HG03457 (cell line): ENCODE results near the gene RAD51B.

ENCODE experiments used
- ATAC-seq: cut with Tn5 transposase; IDR thresholded peaks from one replicate; pipeline ENCODE4 v1.9.1; 2021; ENCODE audit warnings: moderate number of reproducible peaks; ENCODE audit not compliant: unreplicated experiment

Gene RAD51B

DNA sequence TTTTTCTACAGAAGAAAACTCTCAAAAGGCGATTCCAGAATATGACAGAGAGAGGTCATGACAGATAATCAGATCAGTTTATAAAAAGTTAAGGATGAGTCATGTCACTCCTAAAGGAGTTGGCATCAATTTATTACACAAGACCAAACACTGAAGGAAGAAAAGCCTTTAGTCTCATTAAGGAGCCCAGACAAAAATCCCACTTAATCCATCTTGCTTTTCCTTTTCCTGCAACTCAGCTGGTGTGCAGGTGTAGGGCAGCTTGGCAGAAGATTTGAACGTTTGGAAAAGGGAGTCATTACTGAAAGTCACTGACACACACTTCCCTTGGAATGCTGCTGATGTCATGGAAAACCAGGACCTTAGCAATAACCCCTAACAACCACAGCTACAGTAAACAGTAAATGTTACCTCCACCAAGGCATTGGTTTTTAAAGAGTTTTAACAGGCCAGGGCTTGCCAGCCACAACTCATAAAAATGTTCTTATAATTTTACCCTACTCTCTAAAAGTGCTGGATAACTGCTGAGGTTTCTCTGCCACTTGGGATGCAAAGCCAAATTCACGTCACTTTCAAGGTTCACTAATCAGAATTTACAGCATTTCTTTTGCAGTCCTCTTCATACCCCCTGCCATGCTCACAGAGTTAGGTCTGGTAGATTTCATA, 320.6 kb downstream of the RAD51B start:
- no peak for ATAC-seq

DNA sequence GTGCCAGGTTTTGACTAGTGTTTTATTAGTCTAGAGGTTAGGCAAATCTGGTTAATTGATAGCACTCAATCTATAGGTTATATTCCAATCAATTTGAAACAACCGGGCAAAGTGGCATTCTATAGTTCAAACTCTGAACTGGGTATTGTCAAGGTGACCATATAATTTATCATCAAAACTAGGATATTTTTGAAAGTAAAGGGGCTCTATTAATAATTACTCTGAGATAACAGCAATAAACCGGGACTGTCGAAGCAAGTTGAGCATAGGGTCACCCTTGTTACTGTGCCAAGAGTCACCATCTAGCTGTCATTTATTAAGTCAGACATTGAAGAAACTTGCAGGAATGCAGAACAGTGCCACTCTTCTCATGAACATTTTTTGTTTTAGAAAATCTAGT, 321.2 kb downstream of the RAD51B start:
- no peak for ATAC-seq

DNA sequence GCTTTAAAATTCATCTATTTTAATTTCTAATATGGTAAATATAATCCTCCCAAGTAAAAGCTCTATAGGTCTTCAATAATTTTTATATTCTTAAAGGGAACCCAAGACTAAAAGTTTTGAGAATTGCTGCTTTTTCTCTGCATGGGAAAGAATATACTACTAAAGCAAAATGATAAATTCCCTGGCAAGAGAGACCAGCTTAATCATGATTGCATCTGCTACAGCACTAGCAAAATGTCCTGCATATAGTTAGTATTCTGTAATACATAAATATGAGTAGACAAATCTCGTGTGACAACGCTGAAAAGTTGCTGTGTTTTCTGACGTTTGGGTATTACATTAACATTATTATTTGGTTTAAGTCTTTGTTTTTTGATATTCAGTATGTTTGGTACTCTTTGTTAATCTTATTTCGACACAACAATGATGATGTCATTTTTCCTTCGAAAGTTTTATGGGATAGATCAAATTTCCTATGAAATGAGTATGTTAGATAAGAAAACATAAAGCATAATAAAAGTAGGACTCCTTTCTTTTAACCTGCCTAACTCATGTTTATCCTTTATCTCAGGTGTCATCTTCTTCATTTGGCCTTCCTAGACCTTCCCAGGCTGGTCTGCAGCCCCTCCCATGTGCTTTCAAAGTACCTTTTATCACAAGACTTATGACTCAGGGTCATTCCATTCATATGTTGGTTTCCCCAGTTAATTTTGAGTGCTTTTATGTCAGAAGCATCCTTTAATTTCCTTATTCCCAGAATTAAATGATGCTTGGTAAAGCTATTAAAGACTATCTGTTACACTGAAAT, 321.9 kb downstream of the RAD51B start:
- no peak for ATAC-seq

DNA sequence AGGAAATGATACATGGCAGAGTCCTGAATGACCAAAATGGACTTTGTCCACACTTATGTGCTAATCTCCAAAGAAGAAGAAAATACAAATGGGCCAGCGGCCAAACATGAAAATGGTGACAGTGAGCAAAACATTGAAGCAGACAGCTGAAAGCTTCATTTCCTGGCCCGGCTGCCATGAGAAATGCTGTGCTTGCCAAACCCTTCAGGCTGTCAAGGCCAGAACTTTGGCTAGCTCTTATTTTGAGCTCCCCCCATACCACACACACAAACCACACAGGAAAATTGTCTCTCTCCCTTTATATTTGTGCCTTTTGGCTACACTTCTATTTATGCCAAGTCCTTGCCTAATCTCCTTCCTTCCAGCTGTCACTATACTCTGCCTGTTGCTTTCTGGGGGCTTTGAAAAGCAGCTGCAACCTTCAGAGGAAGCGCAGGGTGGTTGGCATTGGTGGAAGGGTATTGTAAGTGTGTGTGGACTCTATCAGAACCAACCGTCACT, 323.8 kb downstream of the RAD51B start:
- no peak for ATAC-seq

DNA sequence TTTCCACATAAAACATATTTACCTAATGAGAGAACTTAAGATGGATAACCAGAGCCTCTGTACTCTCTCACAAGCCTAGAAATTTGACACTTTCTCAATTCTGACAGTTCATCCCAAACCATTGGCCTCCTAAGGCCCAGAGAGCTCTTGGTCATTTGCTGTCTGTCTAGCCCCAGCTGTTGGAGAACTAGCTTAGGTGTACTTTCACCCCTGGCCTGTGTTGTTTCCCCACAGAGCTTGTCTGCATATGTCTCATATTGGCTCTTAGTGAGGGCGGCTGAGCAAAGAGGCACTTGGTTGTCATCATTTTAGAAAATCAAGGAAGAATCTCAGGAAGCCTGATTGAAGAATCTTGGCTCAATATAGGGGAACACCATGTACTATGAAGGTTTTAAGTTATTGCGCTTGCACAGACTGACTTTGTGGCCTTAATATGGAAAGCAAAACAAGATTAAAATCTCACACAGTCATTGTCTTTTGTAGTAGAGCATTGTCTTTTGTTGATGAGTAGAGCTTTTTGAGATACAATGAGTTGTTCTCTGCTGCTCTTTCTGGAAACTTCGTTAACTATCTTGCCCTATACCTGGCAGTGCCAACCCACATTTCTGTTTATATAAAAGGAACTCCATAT, 324.6 kb downstream of the RAD51B start:
- ATAC-seq: no peak

DNA sequence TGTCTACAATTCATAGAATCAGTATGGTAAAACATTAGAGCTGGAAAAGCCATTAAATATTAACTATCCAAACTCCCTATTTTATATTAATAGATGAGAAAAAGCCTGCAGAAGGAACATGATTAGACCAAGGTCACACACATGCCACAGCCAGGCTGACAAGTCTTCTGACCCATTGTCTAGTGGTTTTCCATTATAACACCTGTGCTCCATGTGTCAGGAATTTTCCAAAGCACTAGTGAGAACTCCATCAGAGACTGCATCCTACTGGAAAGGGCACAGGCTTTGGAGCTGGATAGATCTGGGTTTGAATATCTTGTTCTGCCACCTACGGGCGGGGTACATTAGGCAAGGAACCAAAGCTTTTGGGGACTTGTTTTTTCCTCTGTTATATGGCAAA, 325.5 kb downstream of the RAD51B start:
- ATAC-seq: no peak

DNA sequence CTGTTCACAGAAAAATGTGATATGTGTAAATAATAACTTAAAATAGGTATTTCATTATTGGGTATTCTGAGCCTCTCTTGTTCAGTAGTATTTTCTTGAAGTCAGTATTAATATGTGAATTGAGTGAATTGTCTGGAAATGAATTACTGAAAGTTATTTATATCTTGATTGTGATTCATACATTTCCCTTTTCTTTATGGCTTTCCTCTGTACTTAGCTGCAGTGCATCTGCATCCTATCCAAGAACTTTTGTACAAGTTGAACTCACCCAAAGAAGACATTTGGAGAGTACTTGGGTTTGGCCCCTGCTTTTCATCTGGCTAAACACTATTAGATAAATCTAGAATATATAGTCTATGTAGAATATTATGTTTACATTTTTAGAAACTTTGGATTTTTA, 326.0 kb downstream of the RAD51B start:
- ATAC-seq: no peak

DNA sequence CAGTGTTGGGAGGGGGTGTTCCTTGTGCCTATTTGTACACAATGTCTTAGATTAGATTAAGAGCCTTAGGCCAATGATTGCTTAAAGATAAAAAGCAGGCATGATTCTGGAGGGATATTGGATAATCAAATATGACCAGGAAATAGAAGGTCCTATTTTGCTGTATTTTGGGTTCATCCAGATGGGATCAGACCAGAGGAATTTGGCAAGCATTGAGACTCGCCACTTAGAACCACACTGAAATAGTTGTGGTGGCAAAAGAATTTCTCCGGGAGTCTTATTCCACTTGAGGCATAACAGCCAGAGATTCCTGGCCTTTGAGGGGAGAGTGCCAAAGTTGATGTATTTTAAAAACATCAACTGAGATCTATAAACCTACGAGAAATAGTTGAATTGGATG, 327.2 kb downstream of the RAD51B start:
- no peak for ATAC-seq

DNA sequence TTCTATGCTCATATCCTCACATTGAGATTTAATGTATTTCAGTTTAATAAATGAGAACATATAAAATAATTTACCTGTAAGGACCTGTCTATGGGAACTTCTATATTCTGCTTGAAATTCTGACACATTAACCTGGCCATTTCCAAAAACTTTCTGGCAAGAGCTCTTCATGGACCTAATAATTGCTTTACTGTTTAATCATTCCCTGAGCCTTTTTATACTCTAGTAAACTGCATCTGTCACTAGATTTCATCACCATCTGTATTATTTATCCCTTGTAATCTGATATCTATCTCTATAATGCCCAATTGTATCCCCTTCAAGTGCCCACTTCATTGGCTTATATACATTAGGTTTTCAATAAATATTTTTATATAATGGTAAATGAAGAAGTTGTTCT, 327.7 kb downstream of the RAD51B start:
- no peak for ATAC-seq

DNA sequence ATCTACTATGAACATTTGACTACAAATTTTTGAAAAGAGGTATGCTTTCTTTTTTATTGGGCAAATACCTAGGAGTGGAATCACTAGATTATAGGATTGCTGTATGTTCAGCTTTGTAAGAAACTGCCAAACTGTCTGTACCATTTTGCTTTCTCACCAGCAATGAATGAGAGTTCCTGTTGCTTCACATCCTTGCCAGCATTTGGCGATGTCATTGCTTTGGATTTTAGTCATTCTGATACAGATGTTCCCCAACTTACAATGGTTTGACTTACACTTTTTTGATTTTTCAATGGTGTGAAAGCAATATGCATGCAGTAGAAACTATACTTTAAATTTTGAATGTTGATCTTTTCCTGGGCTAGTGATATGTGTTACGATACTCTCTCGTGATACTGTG, 328.7 kb downstream of the RAD51B start:
- ATAC-seq: no peak

DNA sequence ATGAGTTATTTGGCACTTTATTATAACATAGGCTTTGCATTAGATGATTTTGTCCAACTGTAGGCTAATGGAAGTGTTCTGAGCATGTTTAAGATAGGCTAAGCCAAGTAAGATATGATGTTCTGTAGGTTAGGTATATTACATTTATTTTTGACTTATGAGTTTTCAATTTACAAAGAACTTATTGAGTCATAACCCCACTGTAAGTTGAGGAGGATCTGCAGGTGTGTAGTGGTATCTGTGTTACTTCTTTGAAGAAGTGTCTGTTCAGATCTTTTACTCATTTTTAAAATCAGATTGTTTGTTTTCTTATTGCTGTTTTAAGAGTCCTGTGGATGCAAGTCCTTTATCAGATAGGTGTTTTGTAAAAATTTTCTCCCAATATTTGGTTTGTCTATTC, 329.2 kb downstream of the RAD51B start:
- no peak for ATAC-seq

DNA sequence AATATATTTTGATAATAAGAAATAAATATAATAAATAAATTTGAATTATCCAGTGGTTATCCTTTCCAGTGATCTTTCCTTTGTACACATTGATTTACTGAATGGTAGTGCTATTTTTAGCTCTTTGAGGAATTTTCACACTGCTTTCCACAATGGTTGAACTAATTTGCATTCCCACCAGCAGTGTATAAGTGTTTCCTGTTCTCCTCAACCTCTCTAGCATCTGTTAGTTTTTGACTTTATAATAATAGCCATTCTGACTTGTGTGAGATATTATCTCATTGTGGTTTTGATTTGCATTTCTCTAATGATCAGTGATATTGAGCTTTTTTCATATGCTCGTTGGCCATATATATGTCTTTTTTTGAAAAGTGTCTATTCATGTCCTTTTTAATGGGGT, 333.7 kb downstream of the RAD51B start:
- ATAC-seq: no peak

DNA sequence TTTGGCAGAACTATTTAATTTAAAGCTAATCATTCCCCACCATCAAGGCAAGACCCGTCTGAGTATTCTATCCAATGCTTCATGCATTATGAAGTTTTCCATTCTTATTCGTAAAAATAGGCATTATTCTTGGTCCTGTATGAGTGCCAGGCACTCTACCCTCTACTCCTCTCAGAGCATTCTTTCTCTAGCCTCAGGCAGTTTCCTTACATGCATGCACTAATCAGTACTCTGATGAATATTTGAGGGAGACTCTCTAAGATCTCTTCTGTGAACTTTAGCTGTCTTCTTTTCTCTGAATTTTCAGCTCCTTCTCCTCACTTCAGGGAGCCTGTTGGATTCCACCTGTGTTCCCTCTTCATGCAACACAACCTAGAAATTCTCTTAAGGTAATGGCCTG, 334.7 kb downstream of the RAD51B start:
- ATAC-seq: no peak

DNA sequence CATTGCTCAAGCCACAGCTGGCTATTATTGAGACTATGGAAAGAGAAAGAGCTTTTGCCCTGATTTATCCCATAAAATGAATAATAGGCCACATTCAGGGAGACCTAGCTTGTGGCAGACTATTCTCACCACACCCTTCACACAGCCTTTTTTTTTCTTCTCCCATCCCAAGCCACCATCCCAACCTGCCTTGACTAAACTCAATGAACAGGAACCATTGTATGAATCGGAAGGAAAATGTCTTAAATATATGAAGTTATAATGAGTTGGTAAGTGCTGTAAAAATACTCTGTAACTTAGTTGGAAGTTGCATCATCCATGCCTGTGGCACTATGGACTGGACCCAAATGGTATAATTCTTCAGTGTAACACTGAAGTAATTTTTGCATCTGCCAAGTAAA, 338.4 kb downstream of the RAD51B start:
- ATAC-seq: no peak

DNA sequence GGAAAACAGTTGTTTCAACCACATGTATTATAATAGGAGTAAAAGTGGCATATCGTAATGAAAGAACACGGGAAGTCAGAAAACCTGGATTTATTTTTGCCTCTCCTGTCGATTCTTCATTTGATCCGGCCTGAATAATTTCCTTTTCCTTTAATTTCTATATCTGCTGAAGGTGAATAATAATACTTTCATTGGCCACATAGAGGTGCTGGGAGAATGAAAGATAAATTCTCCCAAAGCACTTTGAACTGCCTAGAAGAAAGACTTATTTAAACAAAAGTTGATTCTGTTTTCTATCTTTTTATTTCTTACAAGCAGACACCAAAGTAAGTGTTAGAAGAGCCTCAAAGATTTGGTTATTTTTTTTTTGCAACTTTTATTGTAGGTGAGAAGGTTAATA, 339.1 kb downstream of the RAD51B start:
- no peak for ATAC-seq

DNA sequence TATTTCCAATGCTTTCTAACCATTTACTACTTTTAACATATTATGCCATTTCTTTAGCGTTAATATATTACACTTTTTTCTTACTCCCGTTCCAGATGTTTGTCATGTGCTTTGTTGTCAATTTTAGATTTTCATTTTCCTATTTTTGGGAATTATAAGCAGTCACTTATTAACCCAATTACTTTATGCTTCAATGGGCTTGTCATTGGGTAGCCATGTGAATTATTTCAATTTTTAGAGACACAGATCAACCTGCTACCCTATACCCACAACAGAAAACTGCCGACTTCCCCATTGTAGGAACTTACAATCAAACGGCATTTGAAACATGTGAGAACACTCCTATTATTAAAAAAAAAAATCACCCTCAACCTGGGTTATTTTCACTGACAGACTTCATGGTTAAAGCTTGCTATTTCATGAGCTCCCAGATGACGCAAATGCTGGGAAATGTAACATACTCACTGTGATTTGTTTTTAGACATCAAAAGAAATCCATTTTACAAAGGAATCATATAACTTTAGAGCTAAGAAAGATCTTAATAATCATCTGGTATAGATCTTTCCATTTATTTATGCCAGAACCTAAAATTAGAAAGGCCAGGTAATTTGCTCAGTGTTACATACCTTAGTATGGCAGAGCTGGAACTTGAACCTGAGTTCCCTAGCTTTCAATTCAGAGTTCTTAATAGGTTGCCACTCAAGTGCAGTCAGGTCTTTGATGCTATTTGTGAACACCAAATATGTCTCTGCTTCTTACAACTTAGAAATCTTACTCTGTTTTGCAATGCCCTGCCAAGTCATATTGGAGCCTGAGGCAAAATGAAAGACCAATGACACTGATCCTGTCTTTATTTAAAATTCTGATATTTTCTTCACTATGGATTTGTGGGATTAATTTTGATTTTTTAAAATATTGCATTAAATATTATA, 340.4 kb downstream of the RAD51B start:
- no peak for ATAC-seq

DNA sequence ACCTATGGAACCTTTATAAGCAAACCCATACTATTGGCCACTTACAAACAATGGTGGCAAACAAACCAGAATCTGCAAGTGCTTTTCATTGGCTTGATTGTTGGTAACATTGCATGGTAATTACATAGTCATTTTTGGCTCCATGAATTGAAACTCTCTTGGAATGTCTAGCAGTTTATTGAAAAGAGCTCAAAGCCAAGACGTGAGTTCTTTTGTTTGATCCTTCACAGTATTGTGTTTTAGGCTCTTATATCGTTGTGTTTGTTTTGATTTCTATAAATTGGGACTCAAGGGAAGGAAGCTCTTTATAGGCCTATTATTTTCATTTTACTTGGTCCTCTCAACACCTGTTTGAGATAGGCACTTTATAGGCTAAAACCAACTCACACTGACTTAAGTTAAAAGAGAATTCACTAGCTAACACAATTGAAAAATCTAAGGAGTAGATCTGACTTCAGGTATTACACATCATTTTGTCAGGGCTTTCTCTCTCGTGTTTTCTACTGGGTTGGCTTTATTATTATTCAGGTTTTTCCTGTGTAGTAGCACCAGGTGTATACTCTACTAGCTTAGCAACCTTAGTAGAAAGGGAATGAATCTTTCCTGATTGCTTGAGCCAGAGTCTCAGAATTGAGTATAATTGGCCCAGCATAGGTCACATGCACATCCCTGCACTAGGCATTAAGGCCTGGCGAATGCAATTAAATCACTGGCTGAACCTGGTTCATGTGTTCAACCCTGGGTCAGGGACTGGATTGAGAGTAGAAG, 341.4 kb downstream of the RAD51B start:
- no peak for ATAC-seq

DNA sequence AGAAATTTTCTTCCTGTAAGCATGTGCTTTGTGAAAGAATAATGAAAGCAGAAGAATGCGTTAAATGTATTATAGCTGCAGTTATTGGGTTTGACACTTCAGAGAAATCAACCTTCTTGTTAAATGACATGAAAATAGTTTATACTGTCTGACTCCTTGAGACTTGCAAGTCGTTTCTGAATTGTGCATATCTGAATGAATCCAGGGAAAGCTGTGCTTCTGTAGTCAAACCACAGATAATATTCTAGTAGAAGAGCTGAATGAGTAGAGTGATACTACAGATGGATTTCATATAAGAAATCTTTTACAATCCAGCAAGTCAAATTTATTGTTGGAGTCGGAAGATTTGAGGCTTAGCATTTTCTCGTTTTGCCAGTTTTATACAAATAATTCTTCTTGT, 343.3 kb downstream of the RAD51B start:
- ATAC-seq: no peak

DNA sequence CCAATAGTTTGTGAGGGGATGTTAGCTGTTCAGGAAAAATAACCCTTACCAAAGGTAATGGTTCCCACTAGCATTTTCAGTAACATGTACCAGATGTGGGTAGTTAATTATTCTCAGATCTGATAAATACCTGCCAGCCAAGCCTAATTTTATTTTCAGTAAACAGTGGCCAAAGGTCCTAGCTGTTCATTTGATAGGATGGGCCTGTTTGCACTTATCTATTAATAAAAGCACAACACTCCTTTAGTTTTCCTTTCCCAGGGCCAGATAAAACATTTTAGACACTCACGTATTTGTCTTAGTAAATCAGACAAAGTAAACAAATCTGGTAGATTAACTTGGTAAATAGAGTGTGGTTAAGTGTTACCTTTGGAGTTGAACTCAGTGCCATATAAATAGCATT, 345.1 kb downstream of the RAD51B start:
- no peak for ATAC-seq

DNA sequence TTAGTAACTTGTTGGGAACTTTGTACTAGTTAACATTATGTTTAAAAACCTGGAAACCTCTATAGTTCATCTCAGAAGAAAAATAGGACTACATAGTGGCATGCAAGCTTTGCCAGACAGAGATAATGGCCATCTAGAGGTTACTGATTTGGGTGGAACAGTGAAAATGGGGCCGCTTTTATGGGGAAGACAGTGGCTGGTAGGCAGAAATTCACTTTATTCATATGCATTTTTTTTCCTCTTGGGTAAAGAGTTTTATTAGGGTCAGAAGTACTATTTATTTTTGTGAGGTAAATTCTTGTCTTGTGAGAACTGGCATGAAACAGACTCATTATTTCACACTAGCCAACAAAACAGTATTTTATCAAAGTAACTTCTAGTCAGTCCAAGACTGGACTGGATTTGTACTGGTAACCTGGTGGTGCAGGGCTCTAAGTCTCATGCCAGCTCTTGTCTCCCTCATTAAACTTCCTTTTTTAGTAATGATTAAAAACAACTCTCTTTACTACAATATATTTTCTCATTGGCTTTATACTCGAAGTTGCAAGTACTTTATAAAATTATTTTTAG, 345.8 kb downstream of the RAD51B start:
- ATAC-seq: no peak
